H9 (cell line): ENCODE data around the gene SRXN1. TPM values are rescaled to one million over a fixed set of nuclear protein-coding genes. Genes with fewer than 3 reads are reported as not detected.
A peak's percentile ranks its signal among the peaks of the same experiment; 100 is the strongest.

Source experiments
- DNase-seq: peaks from one replicate; pipeline ENCODE4 v3.0.0-alpha.2; 2017
- H2AFZ ChIP-seq: one replicate; pipeline ENCODE4 v1.6.1; 2013; ENCODE audit warnings: mild to moderate bottlenecking, low read length, control low read depth, moderate library complexity
- H2AK5ac ChIP-seq: 2 replicates; pipeline ENCODE4 v1.6.1; 2013; ENCODE audit warnings: low read length, control low read depth, mixed read lengths; ENCODE audit not compliant: insufficient read length
- H2BK120ac ChIP-seq: one replicate; pipeline ENCODE4 v1.6.1; 2013; ENCODE audit warnings: low read depth, mild to moderate bottlenecking, low read length, control low read depth, inconsistent platforms; ENCODE audit not compliant: poor library complexity, severe bottlenecking
- H2BK12ac ChIP-seq: 2 replicates; pipeline ENCODE4 v1.6.1; 2013; ENCODE audit warnings: low read length, control low read depth, mixed read lengths, low read depth; ENCODE audit not compliant: insufficient read length
- H2BK15ac ChIP-seq: 2 replicates; pipeline ENCODE4 v1.6.1; 2013; ENCODE audit warnings: low read depth, low read length, control low read depth
- H2BK20ac ChIP-seq: one replicate; pipeline ENCODE4 v1.6.1; 2013; ENCODE audit warnings: low read depth, mild to moderate bottlenecking, low read length, control low read depth, inconsistent platforms; ENCODE audit not compliant: poor library complexity, severe bottlenecking
- H2BK5ac ChIP-seq: 2 replicates; pipeline ENCODE4 v1.6.1; 2013; ENCODE audit warnings: low read length, control low read depth, mixed read lengths; ENCODE audit not compliant: insufficient read length
- H3K14ac ChIP-seq: 2 replicates; pipeline ENCODE4 v1.6.1; 2013; ENCODE audit warnings: low read length, control low read depth; ENCODE audit not compliant: insufficient read depth
- H3K18ac ChIP-seq: 2 replicates; pipeline ENCODE4 v1.6.1; 2013; ENCODE audit warnings: low read depth, mild to moderate bottlenecking, mixed read lengths, low read length, control low read depth; ENCODE audit not compliant: insufficient read length
- H3K23ac ChIP-seq: 2 replicates; pipeline ENCODE4 v1.6.1; 2013; ENCODE audit warnings: low read length, control low read depth, mixed read lengths, low read depth; ENCODE audit not compliant: insufficient read length
- H3K23me2 ChIP-seq: 2 replicates; pipeline ENCODE4 v1.6.1; 2013; ENCODE audit warnings: low read depth, mild to moderate bottlenecking, mixed read lengths, low read length, control low read depth; ENCODE audit not compliant: insufficient read length, poor library complexity, severe bottlenecking
- H3K27ac ChIP-seq: 2 replicates; pipeline ENCODE4 v1.5.1; 2013; ENCODE audit warnings: low read length, control low read depth, mixed read lengths, low read depth; ENCODE audit not compliant: insufficient read length
- H3K27me3 ChIP-seq: 2 replicates; pipeline ENCODE4 v1.6.1; 2013; ENCODE audit warnings: low read length, control low read depth, inconsistent platforms; ENCODE audit not compliant: insufficient read depth
- H3K4ac ChIP-seq: 2 replicates; pipeline ENCODE4 v1.6.1; 2013; ENCODE audit warnings: low read depth, mild to moderate bottlenecking, control low read depth, inconsistent platforms, low read length, moderate library complexity
- H3K4me1 ChIP-seq: 2 replicates; pipeline ENCODE4 v1.6.1; 2013; ENCODE audit warnings: low read length, control low read depth, inconsistent platforms; ENCODE audit not compliant: insufficient read depth
- H3K4me2 ChIP-seq: 2 replicates; pipeline ENCODE4 v1.6.1; 2013; ENCODE audit warnings: low read length, control low read depth, mixed read lengths; ENCODE audit not compliant: insufficient read length, insufficient read depth
- H3K56ac ChIP-seq: 2 replicates; pipeline ENCODE4 v1.6.1; 2013; ENCODE audit warnings: low read depth, mild to moderate bottlenecking, mixed read lengths, low read length, control low read depth; ENCODE audit not compliant: insufficient read length
- H3K79me1 ChIP-seq: 2 replicates; pipeline ENCODE4 v1.6.1; 2013; ENCODE audit warnings: low read depth, mild to moderate bottlenecking, moderate library complexity, low read length, control low read depth, inconsistent platforms; ENCODE audit not compliant: insufficient read depth, poor library complexity, severe bottlenecking
- H3K79me2 ChIP-seq: 2 replicates; pipeline ENCODE4 v1.6.1; 2013; ENCODE audit warnings: low read length, control low read depth, inconsistent platforms; ENCODE audit not compliant: insufficient read depth
- H3K9ac ChIP-seq: 2 replicates; pipeline ENCODE4 v1.6.1; 2013; ENCODE audit warnings: low read length, control low read depth, mixed read lengths; ENCODE audit not compliant: insufficient read length; ENCODE audit errors: extremely low read depth
- H3K9me3 ChIP-seq: one replicate; pipeline ENCODE4 v1.6.1; 2013; ENCODE audit warnings: low read depth, low read length, inconsistent platforms; ENCODE audit not compliant: control insufficient read depth
- H3T11ph ChIP-seq: one replicate; pipeline ENCODE4 v1.6.1; 2013; ENCODE audit warnings: mild to moderate bottlenecking, low read length, control low read depth, inconsistent platforms
- H4K20me1 ChIP-seq: one replicate; pipeline ENCODE4 v1.6.1; 2013; ENCODE audit not compliant: control insufficient read depth, insufficient read length, insufficient read depth
- H4K5ac ChIP-seq: 2 replicates; pipeline ENCODE4 v1.6.1; 2013; ENCODE audit warnings: low read depth, mild to moderate bottlenecking, mixed read lengths, low read length, control low read depth; ENCODE audit not compliant: insufficient read length
- H4K8ac ChIP-seq: replicated peaks from 2 replicates; pipeline ENCODE4 v1.6.1; 2013; ENCODE audit warnings: low read length, control low read depth, mixed read lengths, low read depth; ENCODE audit not compliant: insufficient read length
- H4K91ac ChIP-seq: 2 replicates; pipeline ENCODE4 v1.6.1; 2013; ENCODE audit warnings: low read depth, mild to moderate bottlenecking, moderate library complexity, mixed read lengths, low read length, control low read depth; ENCODE audit not compliant: insufficient read length
- H3K27ac Mint-ChIP-seq, 3 experiments: 2 replicates in 2 of 3; 3 replicates in 1 of 3; pipeline ENCODE4 v1.8.0; 2020 to 2021; ENCODE audit warnings: mixed read lengths in 3 of 3, mild to moderate bottlenecking in 1 of 3, moderate library complexity in 1 of 3
- H3K27me3 Mint-ChIP-seq: 2 replicates; pipeline ENCODE4 v1.8.0; 2021; ENCODE audit warnings: low read depth, mild to moderate bottlenecking, moderate library complexity, mixed read lengths
- H3K36me3 Mint-ChIP-seq, 3 experiments: 2 replicates in 2 of 3; 3 replicates in 1 of 3; pipeline ENCODE4 v1.8.0; 2020 to 2021; ENCODE audit warnings: low read depth in 3 of 3, mixed read lengths in 3 of 3; ENCODE audit not compliant: insufficient read depth in 1 of 3
- H3K4me1 Mint-ChIP-seq, 2 experiments: 2 replicates each; pipeline ENCODE4 v1.8.0; 2020; ENCODE audit warnings: mixed read lengths in 2 of 2
- H3K4me3 Mint-ChIP-seq, 2 experiments: 2 replicates in 1 of 2; 3 replicates in 1 of 2; pipeline ENCODE4 v1.8.0; 2020 to 2021; ENCODE audit warnings: mild to moderate bottlenecking in 2 of 2, mixed read lengths in 2 of 2, moderate library complexity in 1 of 2
- H3K9me3 Mint-ChIP-seq, 2 experiments: 2 replicates in 1 of 2; 3 replicates in 1 of 2; pipeline ENCODE4 v1.8.0; 2020; ENCODE audit warnings: mild to moderate bottlenecking in 2 of 2, mixed read lengths in 2 of 2, moderate library complexity in 1 of 2
- CTCF ChIP-seq: fragments of 200-600 bp; sonication (generic); conservative IDR thresholded peaks from 3 replicates; pipeline ENCODE4 v1.8.0; 2021; ENCODE audit warnings: antibody characterized with exemption, mild to moderate bottlenecking
- WGBS: extraction: QIAGEN DNeasy Blood & Tissue Kit; methylation state at CpG from one replicate; pipeline ENCODE4 v1.1.7; 2013; ENCODE audit warnings: missing lambda C conversion rate, low lambda C conversion rate, mixed read lengths; ENCODE audit not compliant: insufficient read length; ENCODE audit errors: extremely low coverage; 5-methylcytosine and 5-hydroxymethylcytosine counted together
- total RNA-seq: library from RNA; stranded (reverse); gene quantifications from 2 replicates; pipeline ENCODE4 v1.2.1, GENCODE V29; 2021

The SRXN1 gene
- total RNA-seq, 1 experiment from 2014 or later, result 25.7 TPM

DNA sequence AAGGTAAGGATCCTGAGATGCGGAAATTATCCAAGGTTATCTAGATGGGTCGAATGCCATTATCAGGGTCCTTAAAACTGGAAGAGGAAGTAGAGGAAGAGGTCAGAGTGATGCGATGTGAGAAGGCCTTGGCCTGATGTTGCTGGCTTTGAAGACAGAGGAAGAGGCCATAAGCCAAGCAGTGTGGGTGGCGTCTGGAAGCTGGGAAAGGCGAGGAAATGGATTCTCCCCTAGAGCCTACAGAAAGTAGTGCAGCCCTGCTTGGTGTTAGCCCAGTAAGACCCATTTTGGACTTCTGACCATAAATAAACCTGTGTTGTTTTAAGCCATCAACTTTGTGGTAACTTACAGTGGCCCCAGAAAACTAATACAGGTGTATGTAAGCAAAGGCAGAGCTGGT is 2.0 kb downstream of the SRXN1 start:
- H3K9me3 ChIP-seq, result no peaks in the 10 kb centered on the region
- TF ChIP-seq CTCF, result peak; percentile 38
- no peaks in the 10 kb centered on the region; the same call in 1 of the 2 replicates for H3K79me2 ChIP-seq
- no peak overlapping the region for H2BK120ac ChIP-seq
- DNase-seq, result no peak
- Mint-ChIP-seq H3K9me3 (no peaks in the 10 kb centered on the region), H3K36me3 (peaks cover 25 to 40% (median 37%) of the 10 kb centered on the region in 3 experiments), H3K4me1 (peaks cover 27 to 29% of the 10 kb centered on the region in 2 experiments), H3K27me3 (peaks cover 9% of the 10 kb centered on the region; the same call in 1 of the 2 replicates), H3K27ac (no peak overlapping the region), H3K4me3 (peak overlapping the region in 1 of 2 experiments; percentile 24; a peak in 2 of 5 replicates)
- H3K9ac ChIP-seq, result no peak overlapping the region
- no peak overlapping the region for H2BK20ac ChIP-seq
- no peaks in the 10 kb centered on the region for H3K27me3 ChIP-seq
- no peak overlapping the region for H3K27ac ChIP-seq
- H3T11ph ChIP-seq, result no peak overlapping the region
- H2BK15ac ChIP-seq, result no peak overlapping the region
- no peak overlapping the region for H4K5ac ChIP-seq
- no peak overlapping the region for H2AFZ ChIP-seq
- no peak overlapping the region for H2AK5ac ChIP-seq
- no peaks in the 10 kb centered on the region for H3K79me1 ChIP-seq
- H3K18ac ChIP-seq, result no peak overlapping the region
- H4K8ac ChIP-seq, result no peak overlapping the region
- H3K4me2 ChIP-seq, result no peak overlapping the region
- peaks cover 4% of the 10 kb centered on the region for H3K23me2 ChIP-seq
- no peak overlapping the region for H4K91ac ChIP-seq
- no CpG with 5 or more reads among the region's 5 CpGs for WGBS
- no peak overlapping the region for H3K14ac ChIP-seq
- H4K20me1 ChIP-seq, result no peaks in the 10 kb centered on the region
- H2BK5ac ChIP-seq, result no peak overlapping the region
- H3K56ac ChIP-seq, result no peak overlapping the region
- H3K4ac ChIP-seq, result no peak overlapping the region
- no peak overlapping the region for H2BK12ac ChIP-seq
- no peaks in the 10 kb centered on the region; the same call in 1 of the 2 replicates for H3K4me1 ChIP-seq
- H3K23ac ChIP-seq, result no peak overlapping the region
